Heart left ventricle (tissue), 13 donors: ENCODE data around the gene TAF9B.

Source experiments
- POLR2A ChIP-seq, 2 donors: fragments of 450-650 bp; IDR thresholded peaks; one replicate each; pipeline ENCODE4 v1.6.1; 2017; ENCODE audit warnings: antibody characterized with exemption in 2 of 2, mild to moderate bottlenecking in 2 of 2, moderate library complexity in 2 of 2
- TF ChIP-seq, protein P1 (sequence below), 12 donors: fragments of 200-600 bp; sonication (generic) in 4 of 12; IDR thresholded peaks; one replicate each; pipeline versions ENCODE4 v1.5.0 to v1.8.0; 2018 to 2022; ENCODE audit warnings: antibody characterized with exemption in 12 of 12, mild to moderate bottlenecking in 5 of 12
- donor health status: ischemic (EF 13 %, LVEDD 7.1; RV severe dilation, severe dysfunction).
- donor health status: DM: no; HTN: yes; CAD: no.
- donor health status: DM: no; HTN: no; CAD: no.
- donor health status: ischemic (EF 25% LVEDD 6.9; RV normal size, moderate dysfunction).
- donor health status: ischemic (EF 25% LVEDD 5.7; RV mildly dilated, moderate dysfunction).
- donor health status: ischemic (EF 35%, LVEDD 5.7; RV mildly dilated, moderate dysfunction).
- donor health status: nonischemic (EF 11% LVEDD 7.7; RV severe dilation, severe dysfunction).
- donor health status: DM: yes; HTN: yes; CAD: no.
- donor health status: PGD.
- donor health status: ischemic (EF 29% LVEDD 5.4; RV normal size, mild dysfunction).
- donor health status: nonischemic (EF 23%, LVEDD 6.1; RV moderate dilation, normal function).

DNA sequence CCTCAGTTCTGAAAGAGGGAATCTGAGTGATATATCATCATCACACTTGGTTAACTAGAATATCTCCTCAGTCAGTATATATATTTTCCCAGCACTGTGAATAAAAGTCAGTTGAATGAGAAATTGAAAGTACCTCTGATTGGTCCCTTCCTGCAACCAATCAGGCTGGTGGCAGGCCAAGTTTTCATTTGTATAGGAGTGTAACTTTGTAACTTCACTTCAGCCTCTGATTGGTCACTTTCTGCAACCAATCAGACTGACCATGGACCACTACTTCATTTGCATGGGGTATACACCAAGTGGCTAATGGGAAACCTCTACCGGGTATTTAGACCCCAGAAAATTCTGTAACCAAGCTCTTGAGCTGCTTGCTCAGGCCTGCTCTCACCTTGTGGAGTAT is 37.4 kb downstream of the TAF9B start:
- TF ChIP-seq, protein P1, sequence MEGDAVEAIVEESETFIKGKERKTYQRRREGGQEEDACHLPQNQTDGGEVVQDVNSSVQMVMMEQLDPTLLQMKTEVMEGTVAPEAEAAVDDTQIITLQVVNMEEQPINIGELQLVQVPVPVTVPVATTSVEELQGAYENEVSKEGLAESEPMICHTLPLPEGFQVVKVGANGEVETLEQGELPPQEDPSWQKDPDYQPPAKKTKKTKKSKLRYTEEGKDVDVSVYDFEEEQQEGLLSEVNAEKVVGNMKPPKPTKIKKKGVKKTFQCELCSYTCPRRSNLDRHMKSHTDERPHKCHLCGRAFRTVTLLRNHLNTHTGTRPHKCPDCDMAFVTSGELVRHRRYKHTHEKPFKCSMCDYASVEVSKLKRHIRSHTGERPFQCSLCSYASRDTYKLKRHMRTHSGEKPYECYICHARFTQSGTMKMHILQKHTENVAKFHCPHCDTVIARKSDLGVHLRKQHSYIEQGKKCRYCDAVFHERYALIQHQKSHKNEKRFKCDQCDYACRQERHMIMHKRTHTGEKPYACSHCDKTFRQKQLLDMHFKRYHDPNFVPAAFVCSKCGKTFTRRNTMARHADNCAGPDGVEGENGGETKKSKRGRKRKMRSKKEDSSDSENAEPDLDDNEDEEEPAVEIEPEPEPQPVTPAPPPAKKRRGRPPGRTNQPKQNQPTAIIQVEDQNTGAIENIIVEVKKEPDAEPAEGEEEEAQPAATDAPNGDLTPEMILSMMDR (IDR thresholded peaks at IDR 0.05), result no peak
- TF ChIP-seq POLR2A (IDR thresholded peaks at IDR 0.05), result no peak
